ENCODE data around the gene AIP. TPM values are rescaled to one million over a fixed set of nuclear protein-coding genes. Genes with fewer than 3 reads are reported as not detected.

AIP gene
- total RNA-seq, 1 experiment from 2014 or later = 81.5 TPM

GRCh38 chr11:67492801-67493547, 10.1 kb downstream of the AIP start:
- no peak for DNase-seq (ENCODE audit: low read depth)

GRCh38 chr11:67493548-67494370, 10.9 kb downstream of the AIP start:
- DNase-seq (ENCODE audit: low read depth) = no peak

GRCh38 chr11:67494371-67495233, 11.8 kb downstream of the AIP start:
- no peak for DNase-seq (ENCODE audit: low read depth)

DNA sequence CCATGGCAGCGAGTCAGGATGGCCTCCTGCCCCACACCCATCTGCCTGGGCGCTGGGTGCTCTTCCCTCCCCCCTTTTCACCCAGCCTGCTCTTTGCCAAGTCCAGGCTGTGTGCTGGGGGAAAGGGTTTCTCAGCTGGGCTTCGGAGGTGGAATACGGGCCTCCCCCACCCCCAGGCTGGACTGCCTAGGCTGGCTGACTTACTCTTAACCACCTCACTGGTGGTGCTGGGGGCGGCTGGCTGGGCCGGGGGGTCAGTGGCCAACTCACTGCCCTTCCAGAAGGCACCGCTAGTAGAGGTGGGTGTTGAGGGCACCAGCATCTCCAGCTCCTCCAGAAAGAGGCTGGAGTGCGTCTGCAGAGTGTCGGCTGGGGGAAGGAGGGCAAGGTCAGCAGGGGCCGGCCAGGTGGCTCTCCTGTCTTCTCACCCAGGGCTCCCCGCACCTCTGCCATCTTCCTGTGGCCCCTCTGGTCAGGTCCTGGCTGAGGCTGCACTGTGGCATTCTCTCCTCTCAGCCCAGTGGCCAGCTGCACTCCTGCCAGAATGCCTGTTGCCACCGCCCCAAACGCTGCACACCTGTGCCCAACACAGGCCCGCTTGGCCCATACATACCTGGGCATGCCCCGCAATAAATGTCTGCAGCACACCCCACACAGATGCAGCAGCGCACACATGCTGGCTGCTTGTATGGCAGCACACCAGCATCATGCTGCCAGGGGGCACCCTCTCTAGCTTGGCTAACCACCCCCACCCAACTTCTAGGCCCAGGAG, 12.6 kb downstream of the AIP start:
- DNase-seq (ENCODE audit: low read depth) = no peak

DNA sequence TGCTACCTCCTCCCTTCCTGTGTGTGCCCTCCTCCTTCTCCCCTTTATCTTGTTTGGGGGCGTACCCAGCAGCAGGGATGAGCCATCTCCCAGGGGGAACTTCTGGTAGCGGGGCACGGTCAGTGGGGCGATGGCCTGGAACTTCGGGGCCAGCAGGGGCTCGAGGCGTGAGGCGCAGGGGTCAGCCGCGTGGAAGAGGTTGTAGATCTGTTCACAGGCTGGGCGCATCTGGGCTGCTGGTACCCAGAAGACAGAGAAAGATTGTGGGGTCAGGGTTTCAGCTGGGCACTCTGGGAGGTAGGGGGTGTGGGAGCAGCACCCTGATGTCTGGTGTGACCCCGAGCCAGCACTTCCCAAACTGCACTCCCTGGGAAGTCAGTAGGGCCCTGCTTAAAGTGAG, 13.3 kb downstream of the AIP start:
- DNase-seq (ENCODE audit: low read depth) = no peak

- DNase-seq (ENCODE audit: low read depth) = no peak
These were observed 14.9 kb downstream of the AIP start for GRCh38 chr11:67497656-67498291.

DNA sequence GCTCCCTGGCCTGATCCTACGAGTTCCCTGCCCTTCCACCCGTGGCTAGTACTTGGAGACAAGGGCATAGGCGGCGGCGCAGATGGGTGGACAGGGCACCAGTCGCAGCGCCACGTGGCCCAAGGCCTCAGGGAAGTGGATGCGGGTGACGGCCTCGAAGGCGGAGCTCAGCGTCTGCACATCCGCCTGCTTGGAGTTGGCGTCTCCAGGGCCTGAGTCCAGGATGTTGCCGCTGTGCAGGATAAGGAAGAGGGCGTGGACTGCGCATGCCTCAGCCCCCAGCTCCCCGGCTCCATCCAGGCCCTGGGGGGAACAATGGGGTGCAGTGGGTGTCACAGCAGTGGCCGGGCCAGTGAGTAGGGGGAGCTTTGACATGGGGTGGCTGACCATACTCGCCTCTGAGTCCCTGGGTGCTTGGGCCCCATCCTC, 15.7 kb downstream of the AIP start:
- no peak for DNase-seq (ENCODE audit: low read depth)

GRCh38 chr11:67499808-67500483, 17.1 kb downstream of the AIP start:
- DNase-seq (ENCODE audit: low read depth) = no peak

GRCh38 chr11:67500484-67500821, 17.6 kb downstream of the AIP start:
- no peak for DNase-seq (ENCODE audit: low read depth)

DNA sequence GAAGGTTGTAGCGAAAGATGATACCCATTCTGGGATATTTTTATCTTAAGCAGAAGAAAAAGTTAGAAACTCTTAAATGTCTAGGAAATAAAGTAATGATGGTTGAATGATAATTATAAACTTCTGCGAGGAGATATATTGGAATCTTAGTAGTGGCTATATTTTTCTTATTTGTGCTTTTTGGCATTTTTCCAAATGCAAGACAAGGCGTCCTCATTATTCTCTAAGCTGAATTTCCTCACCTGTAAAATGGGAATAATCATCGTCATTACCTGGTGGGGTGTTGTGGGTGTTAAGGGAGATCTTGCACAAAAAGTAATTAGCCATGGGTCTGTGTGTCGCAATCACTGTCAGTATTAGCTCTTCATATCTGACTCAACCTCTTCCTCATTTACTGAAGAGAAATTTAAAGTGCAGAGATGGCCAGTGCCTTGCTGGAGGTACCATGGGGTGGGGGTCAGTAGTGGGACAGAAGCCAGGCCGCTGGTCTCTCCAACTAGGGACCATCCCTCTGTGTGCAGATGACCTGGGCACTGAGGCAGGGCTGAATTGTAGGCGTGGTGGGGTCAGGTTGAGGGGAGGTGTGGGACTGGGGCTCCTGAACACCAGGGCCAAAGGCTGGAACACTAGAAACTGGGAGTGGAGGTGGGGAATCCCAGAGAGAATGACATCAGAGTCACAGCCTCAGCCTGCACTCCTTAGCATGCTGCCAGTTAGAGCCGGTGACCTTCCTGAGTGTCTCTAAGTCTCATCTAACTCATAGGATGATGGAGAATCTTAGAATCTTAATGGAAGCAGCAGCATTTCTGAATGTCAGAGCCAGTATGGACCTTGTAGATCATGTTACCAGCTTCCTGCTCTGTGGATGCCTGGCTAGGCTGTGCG, 18.2 kb downstream of the AIP start:
- no peak for DNase-seq (ENCODE audit: low read depth)

DNA sequence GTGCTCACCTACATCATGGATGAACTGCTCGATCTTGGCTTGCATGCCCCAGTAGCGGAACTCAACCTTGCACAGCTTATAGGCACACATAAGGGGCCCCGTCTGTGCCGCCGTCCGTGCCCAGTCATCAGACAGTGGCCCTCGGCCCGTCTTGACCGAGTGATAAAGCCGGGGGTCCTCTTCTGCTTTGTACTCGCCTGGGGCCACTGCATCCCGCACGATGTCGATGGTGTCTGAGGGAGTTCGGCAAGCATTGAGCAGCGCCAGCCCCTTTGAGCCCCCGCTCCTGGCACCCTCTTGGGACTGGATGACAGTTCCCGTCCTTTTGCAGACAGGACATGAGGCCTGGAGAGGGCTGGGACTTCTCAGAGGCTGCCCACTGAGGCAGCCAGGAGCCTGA, 19.0 kb downstream of the AIP start:
- no peak for DNase-seq (ENCODE audit: low read depth)

DNA sequence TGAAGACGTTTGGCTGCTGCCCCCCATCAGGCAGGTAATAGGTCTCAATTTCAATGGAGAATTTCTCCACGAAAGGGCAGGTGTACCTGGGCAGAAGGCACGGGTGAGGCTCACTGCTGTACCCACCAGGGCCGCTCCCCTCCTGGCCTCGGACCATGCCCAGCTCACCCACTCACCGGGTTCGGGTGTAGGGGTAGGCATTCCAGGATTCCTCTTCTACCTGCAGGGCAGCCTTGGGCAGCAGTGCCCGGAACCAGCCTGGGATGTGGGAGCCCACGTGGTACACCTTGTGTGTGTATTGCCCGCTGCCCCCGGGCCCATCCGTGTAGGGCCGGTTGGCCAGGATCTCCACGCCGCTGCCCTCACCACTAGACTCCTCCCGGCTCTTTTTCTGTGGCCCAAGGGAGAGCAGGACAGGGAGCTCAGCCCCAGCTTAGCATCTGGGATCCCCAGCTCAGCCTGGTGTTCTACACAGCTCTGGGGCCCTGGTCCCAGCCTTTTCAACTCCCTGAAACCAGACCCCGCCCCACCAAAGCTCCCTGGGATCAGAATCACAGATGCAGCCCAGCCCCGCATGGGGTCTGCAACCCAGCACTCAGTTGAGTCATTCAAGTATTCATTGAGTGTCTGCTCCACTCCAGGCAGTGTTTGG, 19.6 kb downstream of the AIP start:
- no peak for DNase-seq (ENCODE audit: low read depth)

DNA sequence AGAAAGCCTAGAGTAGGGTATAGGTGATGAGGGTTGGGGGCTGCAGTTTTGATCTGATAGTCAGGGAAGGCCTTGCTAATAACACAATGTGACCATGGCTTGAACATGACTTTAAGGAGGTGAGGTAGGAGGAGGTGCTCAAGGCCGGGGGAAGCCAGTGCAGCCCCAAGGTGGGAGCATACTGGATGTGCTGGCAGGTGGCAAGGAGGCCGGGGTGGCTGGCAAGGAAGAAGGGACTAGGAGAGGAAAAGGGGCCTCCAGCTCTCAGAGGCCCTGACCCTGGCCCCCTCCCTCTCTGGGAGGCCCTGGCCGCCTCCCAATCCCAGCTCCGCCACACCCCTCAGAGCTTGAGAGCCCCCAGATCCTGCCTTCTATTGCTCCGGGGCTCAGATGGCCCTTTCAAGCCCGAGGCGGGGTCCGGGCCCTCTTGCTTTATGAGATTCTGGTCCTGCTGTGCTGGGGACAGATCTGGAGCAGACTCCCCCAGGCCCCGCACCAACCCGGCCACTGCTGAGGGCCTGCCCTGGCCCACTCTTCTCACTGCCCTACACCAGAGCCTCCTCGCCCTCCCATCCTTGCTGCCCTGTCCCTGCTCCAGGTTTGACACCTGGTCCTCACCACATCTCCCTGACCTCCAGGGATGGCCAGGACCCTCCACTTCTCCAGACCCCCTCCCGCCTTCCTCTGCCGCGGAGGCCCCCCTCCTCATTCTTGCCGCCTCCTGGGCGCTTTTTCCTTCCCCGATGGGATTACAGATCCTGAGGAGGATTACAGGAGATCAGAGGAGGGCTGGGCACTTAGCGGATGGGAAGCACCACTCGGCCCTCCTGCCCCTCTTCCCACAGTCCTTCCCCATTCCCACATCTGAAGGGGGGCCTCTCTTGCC, 20.5 kb downstream of the AIP start:
- no peak for DNase-seq (ENCODE audit: low read depth)

DNA sequence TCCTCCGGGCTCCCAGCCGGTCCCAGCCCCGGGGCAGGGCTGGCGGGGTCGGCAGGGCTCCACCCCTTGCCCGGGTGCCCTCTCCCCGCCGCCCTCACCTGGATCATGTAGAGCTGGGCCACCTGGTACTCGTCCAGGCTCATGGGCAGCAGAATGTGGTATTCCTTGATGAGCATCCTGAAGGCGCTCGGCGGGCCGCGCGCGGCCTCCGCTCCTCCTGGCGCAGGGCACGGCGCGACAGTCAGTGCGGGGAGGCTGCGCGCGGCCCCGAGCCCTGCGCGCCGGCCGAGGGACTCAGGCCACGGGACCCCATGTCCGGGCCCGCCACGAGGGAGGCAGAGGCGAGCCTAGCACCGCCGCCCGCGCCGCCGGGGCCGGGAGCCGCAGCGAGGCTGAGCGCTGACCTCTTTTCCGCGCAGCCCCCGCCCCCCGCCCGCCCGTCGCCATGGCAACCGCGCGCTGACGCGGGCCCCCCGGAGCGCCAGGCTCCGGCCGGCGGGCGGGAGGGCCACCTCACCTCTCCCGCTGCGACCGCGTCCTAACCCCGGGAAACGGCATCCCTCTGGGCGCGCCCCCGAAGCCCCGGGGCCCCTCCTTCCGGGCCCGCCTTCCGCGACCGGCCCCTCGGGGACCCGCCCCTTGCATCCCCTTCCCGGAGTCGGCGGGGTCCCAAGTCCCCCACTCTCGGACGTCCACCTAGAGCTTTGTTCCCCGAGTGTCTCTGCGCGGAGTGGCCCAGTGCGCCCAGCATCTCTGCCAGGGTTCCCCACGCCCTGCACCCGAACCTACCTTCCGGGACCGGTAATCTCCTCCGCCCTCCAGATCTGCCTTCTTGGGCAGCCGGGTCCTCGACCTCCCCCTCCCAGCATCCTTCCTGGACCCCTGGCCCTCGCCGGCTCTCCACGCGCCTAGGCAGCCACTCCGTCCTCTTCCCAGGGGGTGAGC, 21.5 kb downstream of the AIP start:
- DNase-seq (ENCODE audit: low read depth) = no peak

- no peak for DNase-seq (ENCODE audit: low read depth)
These were observed 22.2 kb downstream of the AIP start, which contains the start of gene PITPNM1 for GRCh38 chr11:67504950-67505581. PITPNM1 (minus strand) TSS chr11:67505363; CDS start chr11:67504180, 1,183 bp downstream.

All from HT1080 (cell line).